ENCODE results near the gene RAB5IF.
"Not testable (repeated sequence)": the region's sequence is repeated elsewhere in the genome, so short reads cannot be mapped to it uniquely, and the experiment has no call there.

RAB5IF gene

DNA sequence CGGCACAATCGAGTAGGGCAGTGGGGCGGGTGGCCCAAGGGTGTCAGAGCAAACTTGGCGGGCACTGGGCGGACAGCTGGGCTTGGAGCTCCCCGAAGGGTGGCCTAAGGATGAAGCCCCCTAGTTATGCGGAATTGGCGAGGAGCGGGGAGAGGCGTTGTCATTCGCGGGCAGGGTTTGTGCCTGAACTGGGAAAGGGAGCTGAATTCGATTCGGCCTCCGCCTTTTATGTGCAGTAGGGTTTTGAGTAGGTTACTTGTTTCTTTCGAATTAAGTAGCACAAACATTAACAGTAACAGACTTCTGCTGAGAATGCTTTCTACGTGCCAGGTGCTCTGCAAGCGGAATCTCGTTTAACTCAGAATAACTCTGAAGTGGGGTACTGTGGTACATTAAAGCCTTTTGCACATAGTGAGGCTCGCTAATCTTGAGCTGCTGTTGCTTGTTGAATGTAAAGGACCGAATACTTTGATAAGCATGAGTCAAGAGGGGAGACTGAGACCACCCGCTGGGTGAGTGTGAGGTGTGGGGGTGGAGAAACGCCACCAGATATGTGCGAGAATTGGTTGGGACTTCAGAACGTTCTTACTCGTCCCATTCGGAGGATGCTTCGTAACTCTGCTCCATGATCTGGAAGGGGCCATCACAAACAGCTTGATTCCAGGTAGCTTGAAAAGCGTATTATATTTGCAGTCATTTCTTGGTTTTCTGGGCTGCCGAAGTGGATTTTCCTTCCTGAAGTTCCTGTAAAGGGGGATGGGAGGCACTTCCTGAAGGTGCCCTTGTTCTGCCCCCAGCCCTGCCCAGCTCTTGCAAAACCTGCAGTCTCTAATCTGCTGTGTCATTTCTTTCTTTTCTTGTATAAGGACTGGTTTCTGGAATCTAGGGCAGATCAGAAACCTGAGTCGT, 833 bp downstream of the RAB5IF start:
- no peak for DNase-seq
- no peaks in the 10 kb centered on the region for H3K9me3 ChIP-seq
- no peaks in the 10 kb centered on the region for H3K27me3 ChIP-seq
- no peak for TF ChIP-seq CTCF (IDR thresholded peaks at IDR 0.05)
- H3K4me3 ChIP-seq = peak overlapping the region; percentile 75 to 99
- peak overlapping the region; percentile 76 to 77 for H3K27ac ChIP-seq
- H3K4me1 ChIP-seq = peaks cover 0 to 24% (median 18%) of the 10 kb centered on the region in 4 donors
- intact Hi-C loops (cut with DNase I; ENCODE audit: low total_unique reads) = loop anchor here (10.0 kb wide), 1 partner anchor 52 kb away; no protein-coding TSS in a partner anchor
- peaks cover 28 to 38% (median 28%) of the 10 kb centered on the region in 3 donors for H3K36me3 ChIP-seq

DNA sequence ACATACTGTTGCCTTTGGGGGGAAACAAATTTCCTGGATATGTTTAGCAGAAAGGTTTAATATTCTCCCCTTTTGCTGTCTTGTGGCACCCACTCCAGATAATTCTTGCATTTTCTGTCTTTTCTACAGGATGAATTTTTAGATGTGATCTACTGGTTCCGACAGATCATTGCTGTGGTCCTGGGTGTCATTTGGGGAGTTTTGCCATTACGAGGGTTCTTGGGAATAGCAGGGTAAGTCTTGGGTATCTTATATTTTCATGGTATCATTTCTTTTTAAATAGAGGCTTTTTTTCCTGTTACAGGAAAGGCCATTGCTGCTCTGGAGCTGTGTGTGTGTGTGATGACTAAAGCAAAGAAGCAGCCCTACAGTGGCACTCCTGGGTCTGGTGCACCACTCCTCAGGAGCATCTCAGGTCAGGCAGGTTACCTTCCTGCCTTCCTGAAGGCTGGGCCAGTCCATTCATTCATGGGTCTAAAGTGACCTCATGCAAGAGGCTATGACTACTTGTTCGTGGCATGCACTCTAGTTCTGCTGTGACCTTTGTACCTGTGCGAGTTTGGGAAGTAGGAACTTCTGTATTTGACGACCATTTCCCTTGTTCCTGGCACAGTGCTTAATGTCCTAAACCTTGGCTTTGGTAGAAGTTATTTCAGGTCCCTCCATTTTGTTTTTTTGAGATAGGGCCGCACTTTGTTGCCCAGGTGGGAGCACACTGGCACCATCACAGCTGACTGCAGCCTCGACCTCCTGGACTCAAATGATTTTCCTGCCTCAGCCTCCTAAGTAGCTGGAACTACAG, 2.2 kb downstream of the RAB5IF start:
- H3K27me3 ChIP-seq = no peaks in the 10 kb centered on the region
- no peak overlapping the region for H3K4me3 ChIP-seq
- H3K9me3 ChIP-seq = no peaks in the 10 kb centered on the region
- TF ChIP-seq CTCF (IDR thresholded peaks at IDR 0.05) = no peak
- intact Hi-C loops (cut with DNase I; ENCODE audit: low total_unique reads) = loop anchor here (10.0 kb wide), 1 partner anchor 53 kb away; no protein-coding TSS in a partner anchor
- H3K36me3 ChIP-seq = peaks cover 41 to 52% (median 42%) of the 10 kb centered on the region in 3 donors
- H3K4me1 ChIP-seq = peaks cover 0 to 24% (median 18%) of the 10 kb centered on the region in 4 donors
- no peak for DNase-seq
- no peak overlapping the region for H3K27ac ChIP-seq

GRCh38 chr20:36608388-36608728, 2.8 kb downstream of the RAB5IF start:
- not testable (repeated sequence) for H3K9me3 ChIP-seq, H3K27me3 ChIP-seq, H3K27ac ChIP-seq, DNase-seq, H3K4me3 ChIP-seq
- peaks cover 45 to 58% (median 47%) of the 10 kb centered on the region in 3 donors for H3K36me3 ChIP-seq
- intact Hi-C loops (cut with DNase I; ENCODE audit: low total_unique reads) = loop anchor here (10.0 kb wide), 1 partner anchor 54 kb away; no protein-coding TSS in a partner anchor
- H3K4me1 ChIP-seq = peaks cover 0 to 24% (median 18%) of the 10 kb centered on the region in 4 donors

DNA sequence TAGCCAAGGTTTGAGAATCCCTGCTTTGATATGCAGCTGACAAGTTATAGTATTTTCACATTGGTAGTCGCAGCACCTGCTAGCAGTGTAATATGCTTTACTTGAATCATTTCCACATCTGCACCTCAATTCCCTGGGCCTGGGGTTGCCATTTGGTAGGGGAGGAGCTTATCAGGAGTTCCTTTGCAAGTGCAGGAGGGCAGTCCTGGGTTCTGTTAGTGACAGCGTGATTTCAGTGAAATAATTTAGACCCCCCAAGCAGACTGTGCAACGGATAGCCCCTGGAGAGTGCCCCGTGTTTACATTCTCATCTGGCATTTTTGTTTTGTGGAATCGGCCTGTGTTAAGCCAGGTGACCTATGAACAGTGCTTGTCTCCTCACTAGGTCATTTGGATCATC, 6.0 kb downstream of the RAB5IF start:
- H3K27me3 ChIP-seq = no peaks in the 10 kb centered on the region
- intact Hi-C loops (cut with DNase I; ENCODE audit: low total_unique reads) = no loop called here
- H3K4me1 ChIP-seq = peaks cover 0 to 15% (median 11%) of the 10 kb centered on the region in 4 donors
- no peak for TF ChIP-seq CTCF (IDR thresholded peaks at IDR 0.05)
- H3K27ac ChIP-seq = no peak overlapping the region
- no peaks in the 10 kb centered on the region for H3K9me3 ChIP-seq
- H3K4me3 ChIP-seq = no peak overlapping the region
- DNase-seq = no peak
- H3K36me3 ChIP-seq = peaks cover 55 to 79% (median 59%) of the 10 kb centered on the region in 3 donors

DNA sequence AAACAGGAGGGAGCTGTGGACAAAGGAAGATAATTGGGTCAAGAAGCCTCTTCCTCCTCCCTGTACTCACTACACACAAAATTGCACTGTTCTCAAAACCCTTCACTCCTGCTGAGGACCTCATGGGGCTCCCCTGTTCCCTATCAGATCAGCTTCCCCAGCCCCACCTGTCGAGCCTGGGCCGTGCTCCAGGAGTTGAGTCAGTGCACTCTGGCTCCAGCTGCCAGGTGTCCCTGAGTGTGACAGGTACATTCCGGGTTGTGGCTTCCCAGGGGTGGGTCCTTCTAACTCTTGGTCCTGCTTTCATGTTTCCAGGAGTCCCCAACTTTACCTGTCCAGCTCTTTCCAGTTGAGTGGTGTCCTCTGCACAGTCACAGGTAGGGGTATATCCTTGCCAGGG, 8.4 kb downstream of the RAB5IF start:
- no peak for DNase-seq
- Histone ChIP-seq H3K4me1 (no peaks in the 10 kb centered on the region), H3K27ac (no peak overlapping the region), H3K27me3 (no peaks in the 10 kb centered on the region), H3K36me3 (peaks cover 50 to 65% (median 53%) of the 10 kb centered on the region in 3 donors), H3K9me3 (no peaks in the 10 kb centered on the region), H3K4me3 (no peak overlapping the region)
- intact Hi-C loops (cut with DNase I; ENCODE audit: low total_unique reads) = no loop called here
- TF ChIP-seq CTCF (IDR thresholded peaks at IDR 0.05) = no peak

All from tibial artery (tissue), 4 donors.